Thyroid gland (tissue), 4 donors: ENCODE results near the gene NUSAP1. TPM values are rescaled to one million over a fixed set of nuclear protein-coding genes. Genes with fewer than 3 reads are reported as not detected.
"Not testable (repeated sequence)": the region's sequence is repeated elsewhere in the genome, so short reads cannot be mapped to it uniquely, and the experiment has no call there.

ENCODE experiments used
- DNase-seq, 2 donors: peaks; one replicate each; pipeline ENCODE4 v3.0.0-alpha.2; 2019
- H3K27ac ChIP-seq, 3 donors: fragments of 200-600 bp; sonication (generic); 1 replicate in 2 of 3; 2 replicates in 1 of 3; pipeline ENCODE4 v1.5.1; 2016 to 2019; ENCODE audit warnings: mild to moderate bottlenecking in 1 of 3, moderate library complexity in 1 of 3
- H3K27me3 ChIP-seq: fragments of 200-600 bp; sonication (generic); one replicate; pipeline ENCODE4 v1.5.1; 2019
- H3K36me3 ChIP-seq, 2 donors: fragments of 200-600 bp; sonication (generic); one replicate each; pipeline ENCODE4 v1.5.1; 2016 to 2019
- H3K4me1 ChIP-seq, 2 donors: fragments of 200-600 bp; sonication (generic); one replicate each; pipeline ENCODE4 v1.5.1; 2017 to 2019
- H3K4me3 ChIP-seq, 3 donors: fragments of 200-600 bp; sonication (generic); replicated peaks in 1 of 3; 1 replicate in 2 of 3; 2 replicates in 1 of 3; pipeline ENCODE4 v1.5.1; 2016; ENCODE audit warnings: mild to moderate bottlenecking in 1 of 3
- H3K9me3 ChIP-seq: fragments of 200-600 bp; sonication (generic); one replicate; pipeline ENCODE4 v1.5.1; 2017
- POLR2A ChIP-seq, 2 donors: fragments of 450-650 bp; IDR thresholded peaks; one replicate each; pipeline ENCODE4 v1.6.1; 2017; ENCODE audit warnings: antibody characterized with exemption in 2 of 2, mild to moderate bottlenecking in 2 of 2, moderate library complexity in 1 of 2
- WGBS, 2 donors: methylation state at CpG; one replicate each; pipeline ENCODE4 v1.1.5; 2017; 5-methylcytosine and 5-hydroxymethylcytosine counted together
- intact Hi-C: fragments of 100-400 bp; cut with DNase I; formaldehyde crosslinking; loops from one replicate; pipeline ENCODE4 v1.15.1; 2023
- total RNA-seq, 4 donors: library from RNA; depleted of rRNA; stranded (reverse); fragments of >200 nt; gene quantifications; one replicate each; pipeline ENCODE4 v1.2.3, GENCODE V29; 2016
- TF ChIP-seq, protein P1 (sequence below), 6 experiments: fragments of 200-600 bp in 3 of 6; fragments of 450-650 bp in 3 of 6; sonication (generic) in 3 of 6; IDR thresholded peaks; one replicate each; pipeline ENCODE4 v1.5.1; 2016 to 2019; ENCODE audit warnings: antibody characterized with exemption in 6 of 6, mild to moderate bottlenecking in 2 of 6, inconsistent platforms in 1 of 6, moderate library complexity in 1 of 6

NUSAP1 gene
- total RNA-seq, 4 donors from 2014 or later, result 0.89 to 8.1 (median 1.6) TPM

DNA sequence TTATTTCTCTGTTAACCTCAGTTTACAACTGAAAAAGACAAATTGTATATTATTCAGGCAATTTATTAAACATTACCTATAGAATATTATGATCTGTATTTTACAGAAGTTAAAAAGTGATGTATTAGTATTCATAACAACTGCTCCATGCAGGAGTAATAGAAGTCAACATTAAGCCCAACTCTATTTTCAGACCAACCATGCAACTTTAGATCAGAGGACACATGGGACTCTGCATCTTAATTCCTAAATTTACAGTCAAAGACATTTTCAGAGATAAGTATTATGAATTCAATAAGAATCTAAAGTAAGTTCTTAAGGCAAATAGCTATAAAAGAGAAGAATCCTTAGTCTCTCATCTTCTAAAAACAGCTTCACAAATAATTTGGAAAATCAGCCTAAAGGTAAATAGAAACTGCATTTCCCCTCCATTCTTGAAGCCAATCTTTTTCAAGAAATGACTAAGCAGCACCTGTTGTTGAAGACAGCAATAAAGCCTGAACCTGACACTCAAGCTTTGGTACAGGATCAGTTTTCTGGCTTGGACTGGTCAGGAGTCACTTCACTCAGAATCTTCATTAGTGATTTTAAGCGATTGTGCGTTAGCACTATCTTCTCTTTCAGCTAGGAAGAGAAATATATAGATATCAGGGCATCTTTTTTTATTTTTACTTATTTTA, 23.3 kb upstream of the NUSAP1 start:
- H3K9me3 ChIP-seq, result no peaks in the 10 kb centered on the region
- no peak for DNase-seq
- WGBS, 2 donors, result 96 to 98% methylated on average over 2 of the region's 2 CpGs
- intact Hi-C loops, result no loop called here
- peaks cover 4 to 8% of the 10 kb centered on the region in 2 donors for H3K4me1 ChIP-seq
- TF ChIP-seq POLR2A (IDR thresholded peaks at IDR 0.05), result no peak
- TF ChIP-seq, protein P1, sequence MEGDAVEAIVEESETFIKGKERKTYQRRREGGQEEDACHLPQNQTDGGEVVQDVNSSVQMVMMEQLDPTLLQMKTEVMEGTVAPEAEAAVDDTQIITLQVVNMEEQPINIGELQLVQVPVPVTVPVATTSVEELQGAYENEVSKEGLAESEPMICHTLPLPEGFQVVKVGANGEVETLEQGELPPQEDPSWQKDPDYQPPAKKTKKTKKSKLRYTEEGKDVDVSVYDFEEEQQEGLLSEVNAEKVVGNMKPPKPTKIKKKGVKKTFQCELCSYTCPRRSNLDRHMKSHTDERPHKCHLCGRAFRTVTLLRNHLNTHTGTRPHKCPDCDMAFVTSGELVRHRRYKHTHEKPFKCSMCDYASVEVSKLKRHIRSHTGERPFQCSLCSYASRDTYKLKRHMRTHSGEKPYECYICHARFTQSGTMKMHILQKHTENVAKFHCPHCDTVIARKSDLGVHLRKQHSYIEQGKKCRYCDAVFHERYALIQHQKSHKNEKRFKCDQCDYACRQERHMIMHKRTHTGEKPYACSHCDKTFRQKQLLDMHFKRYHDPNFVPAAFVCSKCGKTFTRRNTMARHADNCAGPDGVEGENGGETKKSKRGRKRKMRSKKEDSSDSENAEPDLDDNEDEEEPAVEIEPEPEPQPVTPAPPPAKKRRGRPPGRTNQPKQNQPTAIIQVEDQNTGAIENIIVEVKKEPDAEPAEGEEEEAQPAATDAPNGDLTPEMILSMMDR (IDR thresholded peaks at IDR 0.05), result no peak
- no peak overlapping the region for H3K27ac ChIP-seq
- H3K36me3 ChIP-seq, result no peaks in the 10 kb centered on the region
- H3K27me3 ChIP-seq, result no peaks in the 10 kb centered on the region
- no peak overlapping the region for H3K4me3 ChIP-seq

DNA sequence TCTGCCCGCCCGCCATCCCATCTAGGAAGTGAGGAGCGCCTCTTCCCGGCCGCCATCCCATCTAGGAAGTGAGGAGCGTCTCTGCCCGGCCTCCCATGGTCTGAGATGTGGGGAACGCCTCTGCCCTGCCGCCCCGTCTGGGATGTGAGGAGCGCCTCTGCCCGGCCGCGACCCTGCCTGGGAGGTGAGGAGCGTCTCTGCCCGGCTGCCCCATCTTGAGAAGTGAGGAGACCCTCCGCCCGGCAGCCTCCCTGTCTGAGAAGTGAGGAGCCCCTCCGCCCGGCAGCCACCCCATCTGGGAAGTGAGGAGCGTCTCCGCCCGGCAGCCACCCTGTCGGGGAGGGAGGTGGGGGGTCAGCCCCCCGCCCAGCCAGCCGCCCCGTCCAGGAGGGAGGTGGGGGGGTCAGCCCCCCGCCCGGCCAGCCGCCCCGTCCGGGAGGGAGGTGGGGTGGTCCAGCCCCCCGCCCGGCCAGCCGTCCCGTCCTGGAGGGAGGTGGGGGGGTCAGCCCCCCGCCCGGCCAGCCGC, 11.8 kb upstream of the NUSAP1 start:
- H3K9me3 ChIP-seq, H3K27me3 ChIP-seq, intact Hi-C loops, H3K27ac ChIP-seq, H3K4me3 ChIP-seq, DNase-seq, H3K36me3 ChIP-seq, H3K4me1 ChIP-seq: not testable (repeated sequence)
- 97 to 100% methylated on average over 3 to 11 of the region's 39 CpGs for WGBS, 2 donors

DNA sequence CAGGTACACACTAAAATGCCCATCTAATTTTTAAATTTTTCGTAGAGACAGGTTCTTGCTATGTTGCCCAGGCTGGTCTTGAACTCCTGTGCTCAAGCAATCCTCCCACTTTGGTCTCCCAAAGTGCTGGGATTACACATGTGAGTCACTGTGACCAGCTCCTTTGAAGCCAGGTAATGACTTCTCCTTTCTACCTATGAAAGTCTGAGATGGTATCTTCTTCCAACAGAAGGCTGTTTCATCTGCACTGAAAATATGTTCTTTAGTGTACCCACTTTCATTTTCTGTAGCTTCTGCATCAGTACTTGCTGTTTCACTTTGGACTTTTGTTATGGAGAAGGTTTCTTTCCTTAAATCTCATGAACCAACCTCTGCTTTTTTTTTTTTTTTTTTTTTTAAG, 9.1 kb upstream of the NUSAP1 start:
- DNase-seq, result no peak
- intact Hi-C loops, result no loop called here
- Histone ChIP-seq H3K36me3 (no peaks in the 10 kb centered on the region), H3K4me1 (no peaks in the 10 kb centered on the region), H3K4me3 (no peak overlapping the region), H3K9me3 (no peaks in the 10 kb centered on the region), H3K27ac (no peak overlapping the region), H3K27me3 (no peaks in the 10 kb centered on the region)
- WGBS, 2 donors, result 96 to 100% methylated on average over 1 of the region's 1 CpG
- TF ChIP-seq, protein P1 (IDR thresholded peaks at IDR 0.05), result no peak
- TF ChIP-seq POLR2A (IDR thresholded peaks at IDR 0.05), result no peak

DNA sequence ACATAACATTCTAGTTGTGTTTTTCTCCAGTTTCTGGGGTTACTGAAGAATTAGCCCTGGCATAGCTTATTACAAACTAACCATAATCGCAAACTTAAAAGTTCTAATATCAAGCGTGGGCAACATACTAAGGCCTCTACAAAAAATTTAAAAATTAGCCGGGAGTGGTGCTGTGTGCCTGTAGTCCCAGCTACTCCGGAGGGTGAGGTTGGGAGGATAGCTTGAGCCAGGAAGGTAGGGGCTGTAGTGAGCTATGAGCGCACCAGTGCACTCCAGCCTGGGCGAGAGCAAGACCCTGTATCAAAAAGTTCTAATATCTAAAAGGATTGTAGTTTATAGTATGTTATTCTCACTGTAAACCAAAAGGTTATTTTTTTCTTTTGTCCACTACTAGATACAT, 1.4 kb upstream of the NUSAP1 start:
- Histone ChIP-seq H3K9me3 (no peaks in the 10 kb centered on the region), H3K36me3 (no peaks in the 10 kb centered on the region), H3K4me1 (peaks cover 6 to 17% of the 10 kb centered on the region in 2 donors), H3K4me3 (no peak overlapping the region), H3K27me3 (no peaks in the 10 kb centered on the region), H3K27ac (no peak overlapping the region)
- 64 to 67% methylated on average over 6 of the region's 6 CpGs for WGBS, 2 donors
- DNase-seq, result no peak
- no peak for TF ChIP-seq POLR2A (IDR thresholded peaks at IDR 0.05)
- TF ChIP-seq, protein P1 (IDR thresholded peaks at IDR 0.05), result no peak
- intact Hi-C loops, result loop anchor here (5.0 to 10.0 kb wide), 2 partner anchors 44 to 96 kb away; partner anchors contain the start of genes CHP1 and EXD1

DNA sequence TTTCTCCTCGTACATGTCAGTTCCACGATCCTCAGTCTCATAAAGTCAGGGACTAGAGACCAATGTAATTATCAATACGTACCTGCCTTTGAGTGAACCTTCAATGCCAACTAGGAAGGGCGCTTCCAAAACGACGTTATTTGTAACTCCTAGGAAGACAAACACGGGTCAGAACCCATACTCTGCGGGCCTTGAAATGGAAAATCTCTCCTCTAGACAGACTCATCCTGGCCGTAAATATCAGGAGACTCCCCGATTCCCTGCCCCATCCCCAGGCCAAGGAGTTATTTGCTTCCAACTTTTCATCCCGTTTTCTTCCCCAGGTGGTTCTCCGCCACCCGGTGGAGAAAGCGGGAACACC, 868 bp upstream of the NUSAP1 start:
- H3K4me1 ChIP-seq, result peaks cover 6 to 17% of the 10 kb centered on the region in 2 donors
- DNase-seq, result peak in 1 of 2 donors; percentile 76
- H3K27ac ChIP-seq, result no peak overlapping the region
- no peaks in the 10 kb centered on the region for H3K27me3 ChIP-seq
- 2% methylated on average over 14 of the region's 14 CpGs for WGBS, 2 donors
- H3K4me3 ChIP-seq, result peak overlapping the region; percentile 38 to 89 (median 41)
- intact Hi-C loops, result loop anchor here (5.0 to 10.0 kb wide), 2 partner anchors 45 to 97 kb away; partner anchors contain the start of genes CHP1 and EXD1
- no peaks in the 10 kb centered on the region for H3K9me3 ChIP-seq
- H3K36me3 ChIP-seq, result no peaks in the 10 kb centered on the region
- TF ChIP-seq, protein P1 (IDR thresholded peaks at IDR 0.05), result peak in 4 of 6 experiments; percentile 50 to 74 (median 72)
- no peak for TF ChIP-seq POLR2A (IDR thresholded peaks at IDR 0.05)
